ENCODE measurements around the gene PIP.
"Not testable (repeated sequence)": the region's sequence is repeated elsewhere in the genome, so short reads cannot be mapped to it uniquely, and the experiment has no call there.

Gene PIP

DNA sequence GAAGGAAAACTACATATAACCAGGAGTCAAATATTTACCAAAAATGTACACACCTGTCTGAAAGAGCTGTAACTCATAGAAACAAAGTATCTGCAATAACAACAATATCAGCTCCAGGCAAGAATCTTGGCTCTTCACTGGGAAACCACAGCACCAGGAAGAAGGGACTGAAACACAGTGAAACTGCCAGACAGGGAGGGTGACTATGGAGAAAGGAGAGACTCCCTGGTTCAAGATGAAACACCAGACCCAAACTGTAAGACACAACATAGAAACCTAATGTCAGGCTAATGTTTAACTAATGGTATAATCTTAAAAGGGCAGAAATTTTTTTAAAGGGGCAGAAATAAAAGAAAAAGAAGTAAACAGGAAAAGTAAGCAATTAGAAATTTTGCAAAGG is 39.8 kb downstream of the PIP start:
- Histone ChIP-seq H3K79me2 (ENCODE audit: insufficient read depth, low read length) (no peaks in the 10 kb centered on the region), H3K9ac (ENCODE audit: low read length) (no peak overlapping the region), H3K4me2 (ENCODE audit: low read depth, low read length, poor library complexity, severe bottlenecking) (no peak overlapping the region), H3K27me3 (ENCODE audit: low read length) (no peaks in the 10 kb centered on the region), H3F3A (ENCODE audit: insufficient read depth) (no peaks in the 10 kb centered on the region), H3K4me3 (ENCODE audit: insufficient read depth, low read length, poor library complexity, severe bottlenecking) (no peak overlapping the region), H3K9me3 (ENCODE audit: insufficient read depth, low read length) (no peaks in the 10 kb centered on the region), H3K27ac (ENCODE audit: low read depth, low read length) (no peak overlapping the region), H4K20me1 (ENCODE audit: low read depth, low read length) (no peaks in the 10 kb centered on the region), H3K36me3 (ENCODE audit: low read length) (0 out of 2 replicates have a peak, but pooled peaks cover 3% of the 10 kb centered on the region), H3K9me2 (replicated peaks; ENCODE audit: insufficient read depth, low read length) (no peaks in the 10 kb centered on the region), H2AFZ (ENCODE audit: low read depth, low read length, severe bottlenecking) (no peak overlapping the region)
- no peak for TF ChIP-seq EZH2phosphoT487 (conservative IDR thresholded peaks at IDR 0.05; ENCODE audit: low read length)
- TF ChIP-seq, protein P1, sequence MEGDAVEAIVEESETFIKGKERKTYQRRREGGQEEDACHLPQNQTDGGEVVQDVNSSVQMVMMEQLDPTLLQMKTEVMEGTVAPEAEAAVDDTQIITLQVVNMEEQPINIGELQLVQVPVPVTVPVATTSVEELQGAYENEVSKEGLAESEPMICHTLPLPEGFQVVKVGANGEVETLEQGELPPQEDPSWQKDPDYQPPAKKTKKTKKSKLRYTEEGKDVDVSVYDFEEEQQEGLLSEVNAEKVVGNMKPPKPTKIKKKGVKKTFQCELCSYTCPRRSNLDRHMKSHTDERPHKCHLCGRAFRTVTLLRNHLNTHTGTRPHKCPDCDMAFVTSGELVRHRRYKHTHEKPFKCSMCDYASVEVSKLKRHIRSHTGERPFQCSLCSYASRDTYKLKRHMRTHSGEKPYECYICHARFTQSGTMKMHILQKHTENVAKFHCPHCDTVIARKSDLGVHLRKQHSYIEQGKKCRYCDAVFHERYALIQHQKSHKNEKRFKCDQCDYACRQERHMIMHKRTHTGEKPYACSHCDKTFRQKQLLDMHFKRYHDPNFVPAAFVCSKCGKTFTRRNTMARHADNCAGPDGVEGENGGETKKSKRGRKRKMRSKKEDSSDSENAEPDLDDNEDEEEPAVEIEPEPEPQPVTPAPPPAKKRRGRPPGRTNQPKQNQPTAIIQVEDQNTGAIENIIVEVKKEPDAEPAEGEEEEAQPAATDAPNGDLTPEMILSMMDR (IDR thresholded peaks at IDR 0.05; ENCODE audit: insufficient read depth, low read length, poor library complexity, severe bottlenecking): no peak

DNA sequence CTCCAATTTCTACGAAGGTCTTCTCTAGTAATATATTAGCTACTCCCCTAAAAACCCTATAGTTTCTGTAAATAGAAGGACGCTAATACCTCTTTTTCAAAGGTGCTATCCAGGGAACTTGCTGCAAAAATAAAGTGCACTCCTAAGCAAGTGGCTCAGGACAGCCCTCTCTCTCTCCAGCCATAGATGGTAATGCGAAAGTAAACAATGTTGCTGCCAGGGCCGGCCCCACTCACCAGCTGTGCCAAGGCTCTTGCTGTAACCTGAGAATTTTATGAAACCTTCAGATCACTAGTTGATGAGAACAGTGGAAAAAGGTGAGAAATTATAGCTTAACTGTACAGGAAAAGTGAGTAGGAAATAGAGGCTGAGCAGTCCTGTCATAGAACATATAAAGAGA is 40.5 kb downstream of the PIP start:
- Histone ChIP-seq H3K79me2 (ENCODE audit: insufficient read depth, low read length) (no peaks in the 10 kb centered on the region), H3F3A (ENCODE audit: insufficient read depth) (no peaks in the 10 kb centered on the region), H3K4me3 (ENCODE audit: insufficient read depth, low read length, poor library complexity, severe bottlenecking) (no peak overlapping the region), H3K27me3 (ENCODE audit: low read length) (no peaks in the 10 kb centered on the region), H3K9me3 (ENCODE audit: insufficient read depth, low read length) (no peaks in the 10 kb centered on the region), H3K9ac (ENCODE audit: low read length) (no peak overlapping the region), H4K20me1 (ENCODE audit: low read depth, low read length) (no peaks in the 10 kb centered on the region), H2AFZ (ENCODE audit: low read depth, low read length, severe bottlenecking) (no peak overlapping the region), H3K4me2 (ENCODE audit: low read depth, low read length, poor library complexity, severe bottlenecking) (no peak overlapping the region), H3K27ac (ENCODE audit: low read depth, low read length) (no peak overlapping the region), H3K9me2 (replicated peaks; ENCODE audit: insufficient read depth, low read length) (no peaks in the 10 kb centered on the region), H3K36me3 (ENCODE audit: low read length) (0 out of 2 replicates have a peak, but pooled peaks cover 3% of the 10 kb centered on the region)
- no peak for TF ChIP-seq EZH2phosphoT487 (conservative IDR thresholded peaks at IDR 0.05; ENCODE audit: low read length)

DNA sequence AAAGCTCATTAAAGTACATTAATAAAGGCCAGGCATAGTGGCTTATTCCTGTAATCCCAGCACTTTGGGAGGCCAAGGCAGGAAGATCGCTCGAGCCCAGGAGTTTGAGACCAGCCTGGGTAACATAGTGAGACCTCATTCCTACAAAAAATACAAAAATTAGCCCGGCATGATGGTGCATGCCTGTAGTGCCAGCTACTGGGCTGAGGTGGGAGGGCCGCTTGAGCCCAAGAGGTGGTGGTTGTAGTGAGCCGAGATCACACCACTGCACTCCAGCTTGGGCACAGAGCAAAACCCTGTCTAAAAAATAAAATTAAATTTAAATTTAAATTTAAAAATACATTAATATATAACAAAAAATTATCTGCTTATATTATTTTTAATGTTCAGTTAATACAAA is 44.3 kb downstream of the PIP start:
- Histone ChIP-seq H3K79me2 (ENCODE audit: insufficient read depth, low read length) (no peaks in the 10 kb centered on the region), H3K4me3 (ENCODE audit: insufficient read depth, low read length, poor library complexity, severe bottlenecking) (no peak overlapping the region), H3F3A (ENCODE audit: insufficient read depth) (no peaks in the 10 kb centered on the region), H4K20me1 (ENCODE audit: low read depth, low read length) (no peaks in the 10 kb centered on the region), H3K36me3 (ENCODE audit: low read length) (0 out of 2 replicates have a peak, but pooled peaks cover 3% of the 10 kb centered on the region), H3K27me3 (ENCODE audit: low read length) (no peaks in the 10 kb centered on the region), H2AFZ (ENCODE audit: low read depth, low read length, severe bottlenecking) (no peak overlapping the region), H3K27ac (ENCODE audit: low read depth, low read length) (no peak overlapping the region), H3K9ac (ENCODE audit: low read length) (no peak overlapping the region), H3K9me2 (replicated peaks; ENCODE audit: insufficient read depth, low read length) (no peaks in the 10 kb centered on the region), H3K9me3 (ENCODE audit: insufficient read depth, low read length) (peaks cover 9% of the 10 kb centered on the region; the same call in 1 of the 2 replicates), H3K4me2 (ENCODE audit: low read depth, low read length, poor library complexity, severe bottlenecking) (no peak overlapping the region)
- TF ChIP-seq EZH2phosphoT487 (conservative IDR thresholded peaks at IDR 0.05; ENCODE audit: low read length): no peak
- TF ChIP-seq, protein P1 (IDR thresholded peaks at IDR 0.05; ENCODE audit: insufficient read depth, low read length, poor library complexity, severe bottlenecking): no peak

DNA sequence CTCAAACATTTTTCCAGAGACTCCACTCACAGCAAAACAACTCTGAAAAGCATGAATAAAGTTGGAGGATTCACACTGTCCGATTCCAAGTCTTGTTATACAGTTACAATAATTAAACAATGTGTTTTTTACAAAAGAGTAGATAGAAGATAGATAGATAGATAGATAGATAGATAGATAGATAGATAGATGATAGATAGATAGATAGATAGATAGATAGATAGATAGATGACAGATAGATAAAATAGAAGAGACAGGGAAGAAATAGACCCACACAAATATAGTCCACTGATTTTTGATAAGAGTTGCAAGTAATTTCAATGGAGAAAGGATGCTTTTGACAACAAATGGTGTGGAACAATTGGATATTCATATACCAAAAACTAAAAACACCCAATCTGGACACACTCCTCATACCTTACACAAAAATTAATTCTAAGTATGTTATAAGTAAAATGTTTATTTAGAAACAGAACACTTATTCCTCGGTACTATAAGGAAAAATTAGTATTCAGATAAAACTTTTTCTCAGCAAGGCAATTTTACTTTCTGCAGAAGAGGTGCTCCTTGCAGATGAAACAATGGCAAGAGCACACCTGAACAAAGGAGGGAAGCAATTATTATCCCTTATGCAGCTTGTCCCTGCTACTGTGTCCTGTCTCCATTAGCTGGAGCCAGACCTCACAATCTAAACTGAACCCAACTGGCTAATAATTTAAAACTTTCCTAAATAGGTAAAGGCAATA is 45.7 kb downstream of the PIP start:
- Histone ChIP-seq H3K36me3 (ENCODE audit: low read length) (0 out of 2 replicates have a peak, but pooled peaks cover 3% of the 10 kb centered on the region), H3K9ac (ENCODE audit: low read length) (no peak overlapping the region), H4K20me1 (ENCODE audit: low read depth, low read length) (no peaks in the 10 kb centered on the region), H3K27ac (ENCODE audit: low read depth, low read length) (no peak overlapping the region), H3K27me3 (ENCODE audit: low read length) (no peaks in the 10 kb centered on the region), H3K4me3 (ENCODE audit: insufficient read depth, low read length, poor library complexity, severe bottlenecking) (no peak overlapping the region), H3K79me2 (ENCODE audit: insufficient read depth, low read length) (no peaks in the 10 kb centered on the region), H3K9me3 (ENCODE audit: insufficient read depth, low read length) (peaks cover 9% of the 10 kb centered on the region; the same call in 1 of the 2 replicates), H2AFZ (ENCODE audit: low read depth, low read length, severe bottlenecking) (no peak overlapping the region), H3K4me2 (ENCODE audit: low read depth, low read length, poor library complexity, severe bottlenecking) (no peak overlapping the region), H3K9me2 (replicated peaks; ENCODE audit: insufficient read depth, low read length) (no peaks in the 10 kb centered on the region), H3F3A (ENCODE audit: insufficient read depth) (no peaks in the 10 kb centered on the region)
- TF ChIP-seq EZH2phosphoT487 (conservative IDR thresholded peaks at IDR 0.05; ENCODE audit: low read length): no peak
- TF ChIP-seq, protein P1 (IDR thresholded peaks at IDR 0.05; ENCODE audit: insufficient read depth, low read length, poor library complexity, severe bottlenecking): no peak

DNA sequence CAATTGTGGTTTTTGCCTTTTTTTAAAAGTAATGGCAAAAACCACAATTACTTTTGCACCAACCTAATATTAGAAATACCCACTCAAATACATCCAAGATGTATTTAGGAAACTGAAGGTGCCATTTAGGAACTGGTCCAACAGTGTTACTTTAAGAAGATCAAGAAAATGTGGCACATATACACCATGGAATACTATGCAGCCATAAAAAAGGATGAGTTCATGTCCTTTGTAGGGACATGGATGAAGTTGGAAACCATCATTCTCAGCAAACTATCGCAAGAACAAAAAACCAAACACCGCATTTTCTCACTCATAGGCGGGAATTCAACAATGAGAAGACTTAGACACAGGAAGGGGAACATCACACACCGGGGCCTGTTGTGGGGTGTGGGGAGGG is 48.9 kb downstream of the PIP start:
- H3K9me3 ChIP-seq (ENCODE audit: insufficient read depth, low read length); H2AFZ ChIP-seq (ENCODE audit: low read depth, low read length, severe bottlenecking); H3K4me3 ChIP-seq (ENCODE audit: insufficient read depth, low read length, poor library complexity, severe bottlenecking); H3F3A ChIP-seq (ENCODE audit: insufficient read depth); H3K27ac ChIP-seq (ENCODE audit: low read depth, low read length); H3K9ac ChIP-seq (ENCODE audit: low read length); H3K4me2 ChIP-seq (ENCODE audit: low read depth, low read length, poor library complexity, severe bottlenecking); H4K20me1 ChIP-seq (ENCODE audit: low read depth, low read length); H3K9me2 ChIP-seq (replicated peaks; ENCODE audit: insufficient read depth, low read length); H3K36me3 ChIP-seq (ENCODE audit: low read length); H3K27me3 ChIP-seq (ENCODE audit: low read length); H3K79me2 ChIP-seq (ENCODE audit: insufficient read depth, low read length): not testable (repeated sequence)
